AML-193 (cell line): Measurements from ENCODE around the gene HK1.

Experiments used
- DNase-seq, 2 experiments: peaks; one replicate each; lab custom pipeline; 2025; lab: John Stamatoyannopoulos, UW

HK1 gene

GRCh38 chr10:69375307-69376151 lies 97.2 kb downstream of the HK1 start:
- DNase-seq, result no peak

GRCh38 chr10:69376662-69377061 lies 98.4 kb downstream of the HK1 start:
- no peak for DNase-seq

GRCh38 chr10:69377191-69377590 lies 98.9 kb downstream of the HK1 start:
- no peak for DNase-seq

- DNase-seq, result no peak
Observed at GRCh38 chr10:69377933-69378332, 99.6 kb downstream of the HK1 start.

GRCh38 chr10:69379800-69380199 lies 101.5 kb downstream of the HK1 start:
- no peak for DNase-seq

GRCh38 chr10:69382382-69383117 lies 104.3 kb downstream of the HK1 start:
- DNase-seq, result no peak

GRCh38 chr10:69383558-69383957 lies 105.3 kb downstream of the HK1 start:
- no peak for DNase-seq

- no peak for DNase-seq
Observed at GRCh38 chr10:69384320-69384719, 106.0 kb downstream of the HK1 start.

GRCh38 chr10:69385454-69386350 lies 107.4 kb downstream of the HK1 start:
- no peak for DNase-seq

- DNase-seq, result no peak
Observed at GRCh38 chr10:69387500-69387899, 109.2 kb downstream of the HK1 start.

- no peak for DNase-seq
Observed at GRCh38 chr10:69388488-69388887, 110.2 kb downstream of the HK1 start.

- DNase-seq, result no peak
Observed at GRCh38 chr10:69389827-69390490, 111.7 kb downstream of the HK1 start.

GRCh38 chr10:69391158-69391557 lies 112.9 kb downstream of the HK1 start:
- DNase-seq, result no peak

- DNase-seq, result peak; percentile 75 to 77
Observed at GRCh38 chr10:69392481-69393000, 114.2 kb downstream of the HK1 start.

- no peak for DNase-seq
Observed at GRCh38 chr10:69394020-69394419, 115.7 kb downstream of the HK1 start.

- no peak for DNase-seq
Observed at GRCh38 chr10:69397972-69398371, 119.7 kb downstream of the HK1 start.

GRCh38 chr10:69398466-69398865 lies 120.2 kb downstream of the HK1 start:
- no peak for DNase-seq

GRCh38 chr10:69400936-69401335 lies 122.6 kb downstream of the HK1 start:
- DNase-seq, result no peak

GRCh38 chr10:69401416-69401815 lies 123.1 kb downstream of the HK1 start:
- DNase-seq, result no peak

GRCh38 chr10:69402386-69402785 lies 124.1 kb downstream of the HK1 start:
- no peak for DNase-seq

GRCh38 chr10:69403066-69403465 lies 124.8 kb downstream of the HK1 start:
- DNase-seq, result no peak

- DNase-seq, result no peak
Observed at GRCh38 chr10:69403519-69403918, 125.2 kb downstream of the HK1 start.
